Occipital lobe (tissue), 2 donors: ENCODE data around the gene HAPSTR1. TPM values are rescaled to one million over a fixed set of nuclear protein-coding genes. Genes with fewer than 3 reads are reported as not detected.
"Not testable (repeated sequence)": the region's sequence is repeated elsewhere in the genome, so short reads cannot be mapped to it uniquely, and the experiment has no call there.

Experiments
- DNase-seq: peaks from one replicate; lab custom pipeline; 2025; lab: John Stamatoyannopoulos, UW
- total RNA-seq: library from RNA; depleted of rRNA; stranded (reverse); fragments of >200 nt; gene quantifications from one replicate; pipeline ENCODE4 v1.2.3, GENCODE V29; 2014

HAPSTR1 gene
- total RNA-seq, 1 donor from 2014 or later, result 153 TPM

DNA sequence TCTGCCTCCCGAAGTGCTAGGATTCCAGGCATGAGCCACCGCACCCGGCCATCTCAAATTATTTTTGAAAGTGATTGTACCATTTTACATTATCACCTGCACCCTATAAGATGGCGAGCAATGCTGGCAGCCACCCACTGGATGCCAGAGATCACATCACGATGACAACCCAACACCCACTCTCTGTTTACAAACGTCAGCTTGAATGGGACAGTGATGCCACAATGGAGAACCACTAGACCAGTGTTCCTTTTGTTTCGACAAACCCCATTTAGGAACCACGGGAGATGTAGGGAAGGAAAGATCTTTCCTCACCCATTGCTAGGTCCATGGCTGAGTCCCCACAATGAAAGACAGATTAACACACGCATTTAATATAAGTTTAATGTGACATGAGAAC is 20.1 kb upstream of the HAPSTR1 start:
- no peak for DNase-seq

DNA sequence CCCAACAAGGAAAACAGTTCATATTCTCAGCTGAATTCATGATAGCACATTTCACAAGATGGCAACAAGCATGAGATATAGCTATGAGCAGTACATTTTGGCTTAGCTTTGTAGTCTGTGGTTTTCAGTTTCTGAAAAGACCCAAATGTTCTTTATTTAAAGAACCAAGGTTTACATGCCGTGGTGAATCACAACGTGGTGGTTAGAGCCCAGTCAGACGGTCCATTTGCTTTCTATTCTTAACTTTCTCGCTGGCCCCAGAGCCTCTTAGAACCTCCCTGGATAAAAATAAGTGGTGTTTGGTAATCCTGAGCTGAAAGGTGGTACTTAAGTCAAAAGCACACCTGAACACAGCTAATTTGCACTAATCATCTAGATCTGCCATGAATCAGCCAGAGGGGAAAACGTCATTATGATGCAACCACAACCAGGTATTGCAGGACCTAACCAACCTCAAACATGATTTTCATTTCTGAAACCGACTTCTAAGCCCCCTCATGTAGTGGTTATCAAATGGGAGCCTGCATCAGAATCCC is 18.6 kb upstream of the HAPSTR1 start:
- DNase-seq, result no peak

DNA sequence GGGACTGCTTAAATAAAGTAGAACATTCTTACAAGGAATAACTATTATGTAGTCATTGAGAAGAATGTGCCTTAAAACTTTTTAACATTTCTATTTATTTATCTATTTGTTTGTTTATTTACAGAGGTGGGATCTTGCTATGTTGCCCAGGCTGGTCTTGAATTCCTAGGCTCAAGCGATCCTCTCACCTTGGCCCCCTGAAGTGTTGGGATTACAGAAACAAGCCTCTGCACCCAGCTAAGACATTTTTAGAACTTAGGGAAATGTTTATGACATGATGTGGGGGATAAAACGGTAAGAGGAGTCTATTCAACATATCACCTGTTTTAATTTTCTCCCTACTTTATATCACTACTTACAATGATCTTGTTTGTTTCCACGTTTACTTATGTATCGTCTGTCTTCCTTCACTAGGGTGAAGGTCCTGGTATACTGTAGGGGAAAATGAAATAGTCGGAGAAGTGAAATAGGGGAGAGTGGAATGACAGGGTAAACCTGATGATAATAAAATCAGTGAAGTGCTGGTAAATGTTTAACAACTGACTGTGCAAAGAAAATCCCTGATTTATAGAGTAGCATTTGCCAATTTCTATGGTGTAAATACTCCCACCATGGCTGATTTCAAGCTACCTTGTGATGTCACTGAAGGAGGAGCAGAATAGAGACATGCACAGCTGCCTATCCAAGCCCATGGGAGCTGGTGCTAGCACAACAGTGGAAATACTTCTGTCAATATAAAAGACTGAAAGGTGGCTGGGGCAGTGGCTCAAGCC is 16.0 kb upstream of the HAPSTR1 start:
- DNase-seq, result no peak

DNA sequence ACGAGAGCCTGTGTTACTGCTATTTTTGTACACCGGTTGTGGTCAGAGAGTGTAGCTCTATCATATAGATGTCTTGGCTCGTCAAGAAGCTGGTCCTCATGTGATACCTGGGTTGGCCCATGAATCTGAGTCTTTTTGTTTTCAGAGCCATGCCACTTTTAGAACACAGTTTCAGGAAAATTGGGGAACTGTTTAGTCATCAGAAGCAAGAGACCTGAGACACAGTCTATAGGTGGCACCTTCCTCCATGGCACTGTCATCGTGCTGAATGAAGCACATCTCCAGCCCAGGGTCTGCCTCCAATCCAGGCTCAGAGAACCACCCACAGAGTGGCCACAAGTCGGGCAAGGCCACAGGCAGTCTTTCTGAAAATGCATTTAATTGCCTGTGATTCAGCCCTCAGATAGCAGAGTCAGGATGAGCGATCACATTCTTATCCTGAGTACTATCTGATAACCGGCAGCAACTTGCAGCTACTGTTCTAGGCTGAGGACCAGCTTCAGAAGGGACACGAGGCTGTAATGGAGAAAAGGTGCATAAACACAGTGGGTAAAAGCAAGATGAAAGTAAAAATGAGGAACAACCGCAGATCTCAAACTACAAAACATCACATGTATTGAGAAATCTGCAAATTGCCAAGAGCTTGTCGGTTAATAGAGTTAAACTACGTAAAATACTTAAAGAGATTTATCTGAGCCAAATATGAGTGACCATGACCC is 14.2 kb upstream of the HAPSTR1 start:
- no peak for DNase-seq

DNA sequence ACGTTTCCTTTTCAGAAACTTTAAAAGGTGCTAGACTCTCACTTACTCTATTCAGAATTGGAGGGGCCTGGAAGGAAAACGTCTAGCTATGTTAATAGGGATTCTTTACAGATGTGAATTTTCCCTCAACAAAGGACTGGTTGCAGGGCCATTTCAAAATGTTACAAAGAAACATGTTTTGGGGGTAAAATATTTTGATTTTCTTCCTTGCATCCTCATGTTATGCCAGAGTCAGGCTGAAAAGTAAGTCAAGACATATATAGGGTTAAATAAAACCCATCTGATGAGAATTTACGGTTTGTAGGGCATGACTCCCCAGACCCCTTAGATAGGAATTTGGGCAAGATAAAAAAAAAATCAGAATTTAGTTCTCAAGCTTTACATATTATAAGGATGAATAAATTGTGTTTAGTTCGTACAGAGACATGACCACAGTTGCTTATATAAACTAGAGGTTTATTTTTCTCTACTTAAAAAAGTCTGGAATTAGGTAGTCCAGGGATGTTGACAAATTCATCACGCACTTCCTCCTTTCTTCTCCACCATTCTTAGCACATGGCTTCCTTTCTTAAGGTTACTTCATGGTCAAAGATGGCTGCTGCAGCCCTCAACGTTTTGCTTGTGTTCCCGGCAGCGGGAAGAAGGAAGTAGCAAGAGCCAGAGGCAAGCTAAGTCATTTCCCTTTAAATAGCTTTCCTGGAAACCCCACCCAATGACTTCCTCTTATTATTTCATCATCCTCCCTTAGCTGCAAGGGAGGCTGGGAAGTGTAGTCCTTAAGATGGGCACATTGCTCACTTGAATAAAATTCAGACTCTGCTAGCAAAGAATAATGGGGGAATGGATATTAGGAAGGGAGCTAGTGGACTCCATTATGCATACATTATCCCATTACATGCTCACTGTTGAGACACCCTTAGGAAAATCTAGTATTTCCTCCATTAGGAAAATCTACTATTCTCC is 12.7 kb upstream of the HAPSTR1 start:
- DNase-seq, result not testable (repeated sequence)

DNA sequence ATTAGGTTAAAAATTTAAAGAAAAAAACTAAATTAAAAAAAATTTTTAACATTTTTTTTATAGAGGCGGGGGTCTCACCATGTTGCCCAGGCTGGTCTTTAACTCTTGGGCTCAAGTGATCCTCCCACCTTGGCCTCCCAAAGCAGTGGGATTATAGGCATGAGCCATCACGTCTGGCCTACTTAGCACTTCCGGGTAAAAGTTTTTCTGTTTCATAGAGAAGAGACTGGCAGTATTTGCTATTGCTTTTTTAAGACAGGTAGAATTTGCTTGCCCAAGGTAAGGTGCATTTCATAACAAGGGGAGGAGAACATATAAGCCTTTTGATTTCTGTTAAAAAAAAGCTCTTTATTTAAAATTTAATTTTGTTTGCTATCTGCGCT is 12.0 kb upstream of the HAPSTR1 start:
- no peak for DNase-seq

DNA sequence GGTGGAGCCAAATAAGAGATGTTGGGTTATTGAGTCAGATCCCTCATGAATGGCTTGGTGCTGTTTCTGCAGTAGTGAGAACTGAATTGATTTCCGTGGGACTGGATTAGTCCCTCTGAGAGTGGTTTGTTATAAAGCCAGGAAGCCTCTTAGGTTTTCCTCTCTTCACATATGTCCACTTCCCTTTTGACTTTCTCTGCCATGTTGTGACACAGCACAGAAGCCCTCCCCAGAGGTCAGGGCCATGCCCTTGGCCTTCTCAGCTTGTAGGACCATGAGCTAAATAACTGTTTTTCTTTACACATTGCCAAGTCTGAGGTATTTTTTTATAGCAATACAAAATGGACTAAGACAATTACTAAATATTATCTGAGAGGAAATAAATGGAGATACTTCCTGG is 10.3 kb upstream of the HAPSTR1 start:
- DNase-seq, result no peak

DNA sequence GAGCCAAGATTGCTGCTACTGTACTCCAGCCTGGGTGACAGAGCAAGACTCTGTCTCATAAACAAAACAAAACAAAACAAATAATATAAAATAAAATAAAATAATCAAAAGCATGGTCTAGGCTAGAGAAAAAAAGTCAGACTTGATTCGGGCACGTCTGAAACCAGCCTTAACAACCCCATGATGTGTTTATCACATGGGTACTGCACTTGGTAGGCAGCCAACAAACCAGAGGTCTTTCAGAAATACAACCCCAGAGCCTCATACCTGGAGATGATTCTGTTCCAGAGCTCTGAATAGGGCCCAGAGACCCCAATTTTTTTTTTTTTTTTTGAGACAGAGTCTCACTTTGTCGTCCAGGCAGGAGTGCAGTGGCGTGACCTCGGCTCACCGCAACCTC is 9.6 kb upstream of the HAPSTR1 start:
- no peak for DNase-seq

DNA sequence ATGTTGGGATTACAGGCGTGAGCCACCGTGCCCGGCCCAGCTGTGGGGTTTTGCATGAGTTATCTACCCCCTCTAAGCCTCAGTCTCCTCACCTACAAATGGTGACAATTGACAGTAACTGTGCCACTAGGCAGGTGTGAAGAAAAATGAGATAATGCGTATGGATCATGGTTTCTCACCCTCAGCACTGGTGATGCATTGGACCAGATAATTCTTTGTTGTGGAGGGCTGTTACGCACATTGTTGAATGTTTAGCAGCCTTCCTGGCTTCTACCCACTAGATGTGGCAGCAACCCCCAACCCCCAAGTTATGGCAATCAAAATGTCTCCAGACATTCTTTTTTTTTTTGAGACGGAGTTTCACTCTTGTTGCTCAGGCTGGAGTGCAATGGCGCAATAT is 9.0 kb upstream of the HAPSTR1 start:
- DNase-seq, result no peak

DNA sequence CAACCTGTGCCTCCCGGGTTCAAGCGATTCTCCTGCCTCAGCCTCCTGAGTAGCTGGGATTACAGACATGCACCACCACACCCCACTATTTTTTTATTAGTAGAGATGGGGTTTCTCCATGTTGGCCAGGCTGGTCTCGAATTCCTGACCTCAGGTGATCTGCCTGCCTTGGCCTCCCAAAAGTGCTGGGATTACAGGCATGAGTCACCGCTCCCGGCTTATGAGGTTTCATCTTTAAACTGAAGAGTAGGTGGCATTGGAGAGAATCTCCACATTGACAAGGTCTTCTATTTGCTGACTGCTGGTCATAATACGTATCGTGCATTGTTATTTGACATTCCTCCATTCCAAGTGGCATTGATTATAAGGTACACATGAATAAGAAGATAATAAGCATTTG is 3.7 kb upstream of the HAPSTR1 start:
- not testable (repeated sequence) for DNase-seq

DNA sequence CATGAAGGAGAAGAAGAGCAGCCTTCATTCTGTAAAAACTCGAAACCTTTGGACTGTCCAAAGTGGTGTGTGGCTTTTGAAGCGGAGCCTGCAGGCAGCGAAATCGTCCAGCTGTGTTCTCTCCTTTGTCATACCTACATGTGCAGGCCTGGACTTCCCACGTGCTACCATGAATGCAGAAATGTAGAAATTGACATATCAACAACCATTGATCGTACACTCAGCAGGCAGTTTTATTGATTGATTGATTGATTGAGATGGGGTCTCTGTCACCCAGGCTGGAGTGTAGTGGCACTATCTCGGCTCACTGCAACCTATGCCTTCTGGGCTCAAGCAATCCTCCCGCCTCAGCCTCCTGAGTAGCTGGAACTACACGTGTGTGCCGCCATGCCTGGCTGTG is 2.6 kb upstream of the HAPSTR1 start:
- DNase-seq, result no peak

DNA sequence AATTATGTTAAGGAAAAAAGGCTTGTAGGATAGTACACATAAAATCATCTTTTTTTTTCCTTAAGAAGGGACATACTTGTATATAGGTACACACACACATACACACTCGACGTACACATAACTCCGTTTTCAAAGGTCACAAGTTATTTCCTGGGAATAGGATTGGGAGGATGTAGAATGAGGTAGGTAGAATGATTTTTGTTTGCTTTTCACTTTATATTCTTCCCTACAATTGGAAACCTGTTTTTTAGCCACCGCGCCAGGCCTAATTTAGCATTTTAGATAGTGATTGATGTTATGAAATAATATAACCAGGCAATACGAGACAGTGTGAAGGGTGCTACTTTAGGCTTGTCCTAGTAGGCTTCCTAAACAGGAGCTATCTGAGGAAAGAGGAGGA is 1.8 kb upstream of the HAPSTR1 start:
- DNase-seq, result no peak

DNA sequence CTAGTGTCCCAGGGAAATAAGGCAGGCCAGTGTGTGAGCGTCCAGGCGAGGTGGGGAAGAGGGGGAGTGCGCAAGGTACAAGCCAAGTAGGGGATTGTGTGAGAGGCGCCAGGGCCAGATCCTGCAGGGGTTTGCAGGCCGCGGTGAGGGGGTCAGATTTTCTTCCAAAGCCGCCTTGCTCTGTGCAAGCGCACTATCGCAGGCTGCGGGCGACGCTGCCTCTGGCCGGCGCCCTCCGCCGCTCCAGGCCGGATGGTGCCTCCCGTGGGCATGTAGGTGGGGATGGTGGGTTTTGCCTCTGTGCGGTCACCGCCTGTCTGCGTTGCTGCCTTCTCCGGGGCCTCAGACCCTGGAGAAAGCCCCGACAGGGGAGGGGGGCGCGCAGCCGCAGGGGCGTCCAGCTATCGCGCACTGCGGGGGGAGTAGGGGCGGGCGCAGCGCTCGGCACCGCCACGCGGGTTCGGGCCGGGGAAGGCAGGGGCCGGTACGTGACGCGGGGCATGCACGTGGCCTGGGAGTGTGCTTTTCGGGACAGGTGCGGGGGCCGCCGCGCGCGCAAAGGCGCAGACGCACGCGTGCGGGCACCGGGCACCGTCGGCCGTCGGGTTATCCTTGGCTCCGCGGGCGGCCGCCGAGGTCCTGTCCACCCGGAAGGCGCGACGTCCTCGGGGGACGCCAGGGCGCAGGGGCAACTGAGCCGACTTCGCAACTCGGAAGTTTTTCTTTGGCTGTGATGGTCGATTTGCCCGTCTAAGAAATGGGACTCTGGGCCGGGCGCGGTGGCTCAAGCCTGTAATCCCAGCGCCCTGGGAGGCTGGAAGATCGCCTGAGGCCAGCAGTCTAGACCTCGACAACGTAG is 1.1 kb upstream of the HAPSTR1 start:
- no peak for DNase-seq

DNA sequence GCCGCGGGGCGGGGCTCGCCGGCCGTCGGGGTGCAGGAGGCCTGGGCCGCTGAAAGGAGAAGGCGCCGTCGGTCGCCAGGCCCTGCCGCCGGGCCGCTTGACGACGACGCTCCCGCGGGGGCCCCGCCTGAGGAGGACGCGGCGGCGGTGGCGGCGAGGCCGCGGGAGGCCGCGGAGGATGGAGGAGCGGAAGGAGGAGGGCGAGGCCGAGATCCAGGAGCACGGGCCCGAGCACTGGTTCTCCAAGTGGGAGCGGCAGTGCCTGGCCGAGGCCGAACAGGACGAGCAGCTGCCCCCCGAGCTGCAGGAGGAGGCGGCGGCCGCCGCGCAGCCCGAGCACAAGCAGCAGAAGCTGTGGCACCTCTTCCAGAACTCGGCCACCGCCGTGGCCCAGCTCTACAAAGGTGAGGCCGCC is 430 bp downstream of the HAPSTR1 start:
- peak; percentile 54 for DNase-seq

DNA sequence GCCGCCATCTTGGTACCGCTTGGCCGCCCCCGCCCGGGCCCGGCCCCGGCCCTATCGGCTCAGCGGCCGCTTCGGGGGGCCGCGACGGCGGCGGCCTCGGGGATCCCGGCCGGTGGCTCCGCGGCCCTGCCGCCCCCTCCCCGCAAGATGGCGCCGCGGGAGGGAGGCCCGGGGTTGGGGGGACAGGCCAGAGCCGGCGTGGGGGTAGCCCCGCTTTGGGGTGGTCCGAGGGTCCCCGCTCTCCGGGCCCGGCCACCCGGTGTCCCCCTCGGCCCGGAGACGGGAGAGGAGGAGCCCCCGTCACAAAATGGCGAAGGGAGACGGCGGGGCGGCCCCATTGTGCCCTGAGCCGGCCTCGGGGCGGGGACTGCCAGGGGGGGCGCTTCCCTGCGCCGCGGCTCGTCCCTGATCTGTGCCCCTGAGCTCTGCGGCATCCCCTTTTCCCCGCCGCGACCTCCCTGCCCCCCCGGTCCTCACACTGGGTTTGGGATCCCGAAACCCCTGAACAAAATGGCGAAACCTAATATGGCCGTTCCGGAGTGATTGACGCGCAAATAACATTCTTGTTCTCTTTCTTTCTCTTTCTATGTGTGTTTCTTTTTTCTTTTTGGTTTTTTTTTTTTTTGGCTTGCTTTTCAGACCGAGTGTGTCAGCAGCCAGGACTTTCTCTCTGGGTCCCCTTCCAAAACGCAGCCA is 986 bp downstream of the HAPSTR1 start:
- no peak for DNase-seq

DNA sequence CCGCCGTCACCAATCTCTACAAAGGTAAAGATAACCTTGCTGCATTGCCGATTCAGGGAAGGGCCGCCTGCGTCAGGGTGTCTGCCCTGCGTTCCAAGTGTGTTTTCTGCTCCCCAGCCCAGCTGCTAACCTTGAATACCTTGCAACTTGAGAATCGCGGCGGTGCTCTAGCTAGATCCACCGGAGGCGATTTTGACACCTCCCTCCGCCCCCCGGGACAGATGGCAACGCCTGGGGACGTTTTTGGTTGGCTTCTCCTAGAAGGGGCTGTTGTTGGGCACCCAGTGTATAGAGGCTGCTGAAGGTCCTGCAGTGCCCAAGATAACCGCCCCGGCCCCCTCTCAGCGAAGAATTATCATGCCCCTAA is 1.5 kb downstream of the HAPSTR1 start:
- DNase-seq, result no peak

DNA sequence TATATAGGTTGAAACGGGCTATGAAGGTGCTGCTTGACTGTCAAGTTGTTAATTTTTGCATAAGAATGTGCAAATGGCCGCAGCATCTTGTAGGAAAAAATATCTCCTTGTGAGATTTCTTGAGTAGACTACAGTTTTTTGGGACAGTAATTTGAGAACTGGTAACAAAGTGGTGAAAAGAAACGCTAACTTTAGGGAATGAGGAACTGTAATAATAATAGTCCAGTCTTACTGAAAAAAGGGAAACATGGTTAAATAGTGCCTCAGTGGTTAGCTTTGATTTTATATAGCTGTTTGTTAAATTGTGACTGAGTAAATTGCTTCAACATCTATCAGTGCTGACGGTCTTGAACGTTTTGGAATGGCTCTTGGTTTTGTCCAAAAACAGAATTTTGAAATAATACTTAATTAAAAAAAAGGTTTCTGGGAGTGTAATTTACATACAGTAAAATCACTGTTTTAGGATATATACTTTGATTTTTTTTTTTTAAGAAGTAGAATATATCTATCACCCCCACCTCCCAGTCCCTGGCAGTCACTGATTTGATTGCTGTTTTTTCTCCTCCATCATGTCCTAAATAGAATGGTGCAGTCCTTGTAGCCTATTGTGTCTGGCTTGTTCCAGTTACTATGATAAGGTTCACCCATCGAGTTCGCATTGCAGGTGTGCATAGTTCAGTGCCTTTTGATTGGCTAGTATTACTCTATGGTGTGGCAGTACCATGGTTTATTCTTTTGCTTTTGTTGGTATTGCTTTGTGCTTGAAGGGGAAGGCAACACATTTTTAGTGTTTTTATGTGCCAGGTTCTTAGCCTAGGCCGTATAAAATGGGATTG is 2.8 kb downstream of the HAPSTR1 start:
- DNase-seq, result no peak

DNA sequence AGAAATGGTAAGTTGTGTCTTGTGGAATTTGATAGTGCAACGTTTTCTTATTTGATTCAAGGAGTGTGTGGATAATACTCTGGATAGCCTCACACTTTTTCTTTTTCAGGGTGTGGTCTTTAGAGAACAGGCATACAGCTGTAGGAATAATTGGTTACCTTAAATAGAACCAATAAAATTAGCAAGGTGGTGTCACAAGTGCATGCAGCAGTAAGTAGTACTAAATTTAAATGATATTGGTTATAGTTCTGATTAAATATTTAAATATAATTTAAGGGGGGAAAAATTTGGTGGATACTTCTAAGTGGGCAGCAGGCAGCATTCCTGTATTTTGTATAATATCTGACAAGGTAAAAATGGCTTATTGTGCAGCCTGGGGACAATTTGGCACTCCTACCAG is 3.7 kb downstream of the HAPSTR1 start:
- DNase-seq, result no peak

DNA sequence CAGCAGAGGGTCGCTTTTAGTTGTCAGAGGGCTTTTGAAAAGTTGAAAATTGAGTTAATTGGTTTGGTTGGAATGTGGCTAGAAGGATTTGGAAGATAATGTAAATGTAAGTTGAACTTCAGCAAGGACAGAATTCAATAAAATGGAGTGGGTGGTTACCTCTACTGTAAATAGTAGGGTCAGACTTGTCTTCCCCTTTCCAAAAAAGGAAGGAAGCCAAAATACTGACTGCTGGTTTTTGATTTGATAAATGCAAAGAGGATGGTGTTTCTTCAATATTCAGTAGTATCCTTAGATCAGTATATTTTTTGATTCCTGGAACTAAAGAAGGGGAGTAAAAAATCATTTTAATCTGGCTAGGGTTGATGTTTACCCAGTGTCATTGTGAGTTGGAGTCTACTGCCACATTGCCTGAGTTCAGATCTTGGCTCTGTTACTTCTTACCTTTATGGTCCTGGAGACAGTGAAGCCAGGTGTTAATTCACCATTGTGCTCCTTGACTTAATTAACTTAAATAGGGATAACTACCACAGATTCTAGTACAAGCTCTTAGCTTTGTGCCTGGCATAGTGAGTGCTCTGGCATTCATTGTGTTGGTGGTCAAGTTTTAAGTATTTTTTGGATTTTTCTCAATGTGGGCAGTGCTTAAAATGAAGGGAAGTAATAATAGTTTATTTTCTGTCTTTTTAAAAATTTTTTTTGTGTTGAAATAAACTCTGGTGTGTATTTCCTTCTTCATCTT is 4.4 kb downstream of the HAPSTR1 start:
- DNase-seq, result no peak
